Progenitor cell of endocrine pancreas (in vitro differentiated cells): ENCODE data around the gene TRAPPC14. TPM values are rescaled to one million over a fixed set of nuclear protein-coding genes. Genes with fewer than 3 reads are reported as not detected.

ENCODE experiments used
- DNase-seq: peaks from one replicate; pipeline ENCODE4 v3.0.0; 2021; ENCODE audit warnings: low spot score; ENCODE audit not compliant: unreplicated experiment
- H3K27ac Mint-ChIP-seq: 2 replicates; pipeline ENCODE4 v1.8.0; 2021; ENCODE audit warnings: mild to moderate bottlenecking, moderate library complexity, mixed read lengths
- H3K27me3 Mint-ChIP-seq: 2 replicates; pipeline ENCODE4 v1.8.0; 2021; ENCODE audit warnings: mixed read lengths
- H3K36me3 Mint-ChIP-seq: 2 replicates; pipeline ENCODE4 v1.8.0; 2022; ENCODE audit warnings: mixed read lengths; ENCODE audit not compliant: insufficient read depth
- H3K4me1 Mint-ChIP-seq: 2 replicates; pipeline ENCODE4 v1.8.0; 2021; ENCODE audit warnings: low read depth, mixed read lengths
- H3K4me3 Mint-ChIP-seq: 2 replicates; pipeline ENCODE4 v1.8.0; 2021; ENCODE audit warnings: low read depth, mild to moderate bottlenecking, moderate library complexity, mixed read lengths
- H3K9me3 Mint-ChIP-seq: 2 replicates; pipeline ENCODE4 v1.8.0; 2021; ENCODE audit warnings: low read depth, mixed read lengths
- total RNA-seq: library from RNA; stranded (reverse); gene quantifications from 2 replicates; pipeline ENCODE4 v1.2.1, GENCODE V29; 2021
- TF ChIP-seq, protein P1 (sequence below): fragments of 200-600 bp; sonication (generic); IDR thresholded peaks from one replicate; pipeline ENCODE4 v1.5.0; 2021; ENCODE audit warnings: antibody characterized with exemption, mild to moderate bottlenecking; ENCODE audit not compliant: unreplicated experiment

The TRAPPC14 gene
- total RNA-seq, 1 donor from 2014 or later: 29.6 TPM

DNA sequence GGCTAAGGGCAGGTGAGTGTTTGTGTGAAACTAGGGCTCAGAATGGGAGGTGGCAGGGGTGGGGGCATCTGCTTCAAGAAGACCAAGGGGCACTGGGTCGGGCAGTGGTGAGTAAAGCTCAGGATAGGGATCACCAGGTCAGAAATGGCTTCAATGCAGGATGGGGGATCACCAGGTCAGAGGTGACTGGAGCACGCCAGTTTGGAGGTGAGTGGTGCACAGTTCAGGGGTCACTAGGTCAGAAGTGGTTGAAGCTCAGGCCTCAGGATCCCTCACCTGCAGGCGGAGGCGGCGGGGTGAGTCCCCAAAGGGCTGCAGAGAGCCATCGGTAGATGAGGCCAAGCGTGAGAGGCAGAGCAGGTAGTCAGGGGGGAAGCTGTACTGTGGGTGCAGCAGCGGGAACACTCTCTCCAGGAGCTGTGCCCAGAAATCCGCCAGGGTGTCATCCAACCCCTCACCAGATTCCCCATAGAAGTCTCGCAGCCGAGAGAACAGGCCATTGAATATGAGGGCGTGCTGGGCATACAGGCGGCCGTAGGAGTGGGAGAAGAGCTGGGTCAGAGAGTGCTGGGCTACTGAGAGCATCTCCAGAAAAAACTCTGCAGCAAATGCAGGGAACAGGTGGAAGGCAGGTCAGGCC lies 16.9 kb upstream of the TRAPPC14 start:
- Mint-ChIP-seq H3K27me3 (peaks cover 8% of the 10 kb centered on the region), H3K27ac (no peak overlapping the region), H3K4me3 (peak overlapping the region; percentile 73), H3K36me3 (peaks cover 14% of the 10 kb centered on the region), H3K4me1 (peaks cover 16% of the 10 kb centered on the region), H3K9me3 (no peaks in the 10 kb centered on the region)
- TF ChIP-seq, protein P1, sequence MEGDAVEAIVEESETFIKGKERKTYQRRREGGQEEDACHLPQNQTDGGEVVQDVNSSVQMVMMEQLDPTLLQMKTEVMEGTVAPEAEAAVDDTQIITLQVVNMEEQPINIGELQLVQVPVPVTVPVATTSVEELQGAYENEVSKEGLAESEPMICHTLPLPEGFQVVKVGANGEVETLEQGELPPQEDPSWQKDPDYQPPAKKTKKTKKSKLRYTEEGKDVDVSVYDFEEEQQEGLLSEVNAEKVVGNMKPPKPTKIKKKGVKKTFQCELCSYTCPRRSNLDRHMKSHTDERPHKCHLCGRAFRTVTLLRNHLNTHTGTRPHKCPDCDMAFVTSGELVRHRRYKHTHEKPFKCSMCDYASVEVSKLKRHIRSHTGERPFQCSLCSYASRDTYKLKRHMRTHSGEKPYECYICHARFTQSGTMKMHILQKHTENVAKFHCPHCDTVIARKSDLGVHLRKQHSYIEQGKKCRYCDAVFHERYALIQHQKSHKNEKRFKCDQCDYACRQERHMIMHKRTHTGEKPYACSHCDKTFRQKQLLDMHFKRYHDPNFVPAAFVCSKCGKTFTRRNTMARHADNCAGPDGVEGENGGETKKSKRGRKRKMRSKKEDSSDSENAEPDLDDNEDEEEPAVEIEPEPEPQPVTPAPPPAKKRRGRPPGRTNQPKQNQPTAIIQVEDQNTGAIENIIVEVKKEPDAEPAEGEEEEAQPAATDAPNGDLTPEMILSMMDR: no peak
- DNase-seq: no peak

DNA sequence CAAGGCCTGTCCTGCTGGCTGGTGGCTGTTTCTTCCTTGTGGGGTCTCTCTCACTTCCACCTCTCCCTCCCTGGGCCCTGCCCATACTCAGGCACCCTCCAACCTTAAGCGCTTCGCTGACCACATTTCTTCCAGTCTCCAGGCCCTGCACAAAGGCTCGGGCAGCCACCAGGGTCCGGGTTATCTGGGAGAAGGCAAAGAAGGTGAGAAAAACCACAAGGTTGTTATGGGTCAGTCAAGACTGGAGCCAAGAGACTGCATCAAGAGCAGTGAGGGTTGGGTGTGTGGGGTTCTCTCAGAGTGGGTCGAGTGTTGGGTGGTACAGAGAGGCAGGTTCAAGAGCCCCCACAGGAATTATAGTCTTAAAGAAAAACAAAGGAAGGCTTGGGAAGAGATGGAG lies 16.1 kb upstream of the TRAPPC14 start:
- TF ChIP-seq, protein P1: no peak
- peaks cover 14% of the 10 kb centered on the region for H3K36me3 Mint-ChIP-seq
- no peaks in the 10 kb centered on the region for H3K9me3 Mint-ChIP-seq
- H3K27ac Mint-ChIP-seq: no peak overlapping the region
- peaks cover 16% of the 10 kb centered on the region for H3K4me1 Mint-ChIP-seq
- no peak for DNase-seq
- H3K4me3 Mint-ChIP-seq: peak overlapping the region; percentile 73
- H3K27me3 Mint-ChIP-seq: peaks cover 6% of the 10 kb centered on the region

DNA sequence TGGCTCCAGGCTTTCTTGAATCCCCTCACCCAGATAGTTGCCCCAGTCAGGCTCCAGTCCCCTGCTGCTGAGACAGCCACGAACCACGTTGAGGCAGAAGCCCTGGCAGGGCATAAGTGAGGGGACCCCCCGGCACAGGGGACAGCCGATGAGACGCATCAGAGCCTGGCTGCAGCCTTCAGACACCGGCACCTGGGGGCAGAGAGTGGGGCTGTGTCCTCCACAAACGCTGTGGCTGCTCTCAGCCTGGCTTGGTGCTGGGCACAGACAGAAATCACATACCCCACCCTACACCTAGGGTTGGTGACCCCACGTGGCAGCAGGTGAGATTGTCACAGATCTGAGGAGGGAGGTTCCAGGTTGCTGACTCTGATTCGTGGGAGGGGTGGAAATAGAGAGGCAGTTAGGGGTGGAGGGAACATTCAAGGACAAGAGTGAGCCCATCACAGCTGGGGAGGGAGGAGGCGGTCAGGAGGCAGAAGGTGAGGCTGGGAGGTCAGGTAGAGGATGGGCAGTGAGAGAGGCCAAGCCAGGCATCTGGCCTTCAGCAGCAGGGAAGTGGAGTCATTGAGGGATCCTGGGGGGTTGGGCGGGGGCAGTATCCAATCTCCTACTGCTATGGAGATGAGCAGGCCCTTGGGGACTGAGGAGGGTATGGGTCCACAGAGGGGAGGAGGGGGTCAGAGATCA lies 15.4 kb upstream of the TRAPPC14 start:
- H3K9me3 Mint-ChIP-seq: no peaks in the 10 kb centered on the region
- no peak overlapping the region for H3K27ac Mint-ChIP-seq
- peaks cover 16% of the 10 kb centered on the region for H3K4me1 Mint-ChIP-seq
- H3K27me3 Mint-ChIP-seq: peaks cover 9% of the 10 kb centered on the region
- H3K4me3 Mint-ChIP-seq: no peak overlapping the region
- DNase-seq: no peak
- TF ChIP-seq, protein P1: no peak
- peaks cover 14% of the 10 kb centered on the region for H3K36me3 Mint-ChIP-seq

DNA sequence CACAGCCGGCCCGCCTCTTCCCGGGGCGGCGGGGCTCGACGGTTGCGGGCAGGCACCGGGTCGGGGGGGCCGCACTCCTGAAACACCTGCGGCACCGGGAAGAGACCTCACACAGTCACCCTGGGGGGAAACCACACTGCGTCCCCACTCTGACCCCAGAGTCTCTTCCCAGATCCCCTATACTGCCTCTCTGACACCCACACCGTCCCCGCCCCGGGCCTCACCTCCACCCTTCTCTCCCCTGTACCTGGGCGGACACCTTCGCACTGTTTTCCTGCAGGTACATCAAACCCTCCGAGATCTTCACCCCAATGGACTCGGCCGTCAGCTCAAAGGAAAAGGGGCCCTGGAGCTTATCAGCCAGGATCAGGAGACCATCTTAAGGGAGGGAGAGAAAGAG lies 13.3 kb upstream of the TRAPPC14 start:
- peaks cover 36% of the 10 kb centered on the region for H3K4me1 Mint-ChIP-seq
- TF ChIP-seq, protein P1: no peak
- H3K9me3 Mint-ChIP-seq: no peaks in the 10 kb centered on the region
- peak overlapping the region; percentile 27 for H3K4me3 Mint-ChIP-seq
- peaks cover 29% of the 10 kb centered on the region for H3K27me3 Mint-ChIP-seq
- no peak overlapping the region for H3K27ac Mint-ChIP-seq
- H3K36me3 Mint-ChIP-seq: peaks cover 14% of the 10 kb centered on the region
- DNase-seq: no peak

DNA sequence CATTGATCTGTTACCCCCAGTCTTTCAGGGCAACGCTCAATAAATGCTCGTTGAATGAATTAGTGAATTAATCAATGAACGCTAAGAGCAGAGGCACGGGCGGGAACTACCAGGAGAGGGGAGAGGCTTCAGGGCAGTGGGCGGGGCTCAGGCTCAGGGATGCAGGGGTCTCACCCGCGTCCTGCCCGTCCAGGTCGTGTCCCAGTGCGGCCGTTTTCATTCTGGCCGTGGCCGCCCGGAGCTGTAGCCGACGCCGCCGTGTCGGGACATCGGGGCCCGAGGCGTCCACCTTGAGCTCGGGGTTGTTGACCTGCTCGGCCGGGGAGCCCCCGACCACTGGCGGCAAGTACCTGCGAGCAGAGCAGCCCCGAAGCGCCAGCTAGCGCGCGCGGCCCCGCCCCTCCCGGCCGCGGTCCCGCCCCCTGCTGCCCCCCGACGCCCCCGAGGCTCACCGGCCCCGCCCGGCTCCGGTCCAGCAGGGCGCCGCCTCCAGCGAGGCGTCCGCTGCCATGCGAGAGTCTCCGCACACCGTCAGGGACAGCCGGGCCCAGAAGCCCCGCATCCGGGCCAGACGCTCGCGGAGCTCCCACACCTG lies 12.7 kb upstream of the TRAPPC14 start:
- Mint-ChIP-seq H3K36me3 (peaks cover 14% of the 10 kb centered on the region), H3K9me3 (no peaks in the 10 kb centered on the region), H3K27me3 (peaks cover 36% of the 10 kb centered on the region), H3K4me1 (peaks cover 36% of the 10 kb centered on the region), H3K27ac (peak overlapping the region; percentile 59), H3K4me3 (peak overlapping the region; percentile 58)
- TF ChIP-seq, protein P1: no peak
- peak; percentile 30 for DNase-seq
